Activated CD8-positive, alpha-beta memory T cell treated with anti-CD3 and anti-CD28 coated beads, Interleukin-2, amount 50 U/mL, for 1 hour (primary cell): ENCODE data around the gene S100A5.

Source experiments
- DNase-seq: peaks from one replicate; pipeline ENCODE4 v3.0.0-alpha.2; 2020; ENCODE audit errors: extremely low read depth

S100A5 gene

DNA sequence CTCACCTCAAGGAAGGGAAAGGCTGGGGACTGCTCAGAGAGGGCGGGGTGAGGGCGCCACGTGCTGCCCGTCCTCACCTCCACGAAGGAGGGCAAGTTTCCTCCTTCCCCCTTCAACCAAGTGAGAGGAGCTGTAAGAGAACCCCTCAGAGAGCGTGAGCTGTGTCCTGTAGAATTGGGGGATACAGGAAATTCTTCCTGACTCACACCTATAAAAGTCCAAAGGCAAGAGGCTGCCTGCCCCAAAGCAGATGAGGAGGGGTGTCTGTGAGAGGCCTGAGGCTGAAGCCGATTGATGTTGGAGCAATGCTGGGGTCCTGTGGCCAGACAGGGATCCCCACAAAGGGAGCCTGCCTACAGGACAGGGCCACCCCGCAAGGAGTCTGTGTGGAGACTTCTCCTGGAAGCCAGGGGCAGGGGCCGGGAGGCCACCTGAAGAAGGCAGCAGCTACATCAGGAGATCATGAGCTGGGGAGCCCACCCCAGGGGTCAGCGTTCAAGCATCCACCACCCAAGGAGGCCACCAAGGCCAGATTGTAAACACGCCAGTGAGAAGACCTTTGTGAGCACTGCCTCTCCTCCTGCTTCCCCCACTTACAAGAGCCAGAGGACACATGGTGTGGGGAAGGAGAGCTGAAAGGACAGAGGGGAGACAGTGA lies 32.7 kb downstream of the S100A5 start:
- DNase-seq, result no peak

- no peak for DNase-seq
Observed at GRCh38 chr1:153506831-153507413, 33.8 kb downstream of the S100A5 start.

- no peak for DNase-seq
Observed at GRCh38 chr1:153506386-153506785, 34.3 kb downstream of the S100A5 start.

DNA sequence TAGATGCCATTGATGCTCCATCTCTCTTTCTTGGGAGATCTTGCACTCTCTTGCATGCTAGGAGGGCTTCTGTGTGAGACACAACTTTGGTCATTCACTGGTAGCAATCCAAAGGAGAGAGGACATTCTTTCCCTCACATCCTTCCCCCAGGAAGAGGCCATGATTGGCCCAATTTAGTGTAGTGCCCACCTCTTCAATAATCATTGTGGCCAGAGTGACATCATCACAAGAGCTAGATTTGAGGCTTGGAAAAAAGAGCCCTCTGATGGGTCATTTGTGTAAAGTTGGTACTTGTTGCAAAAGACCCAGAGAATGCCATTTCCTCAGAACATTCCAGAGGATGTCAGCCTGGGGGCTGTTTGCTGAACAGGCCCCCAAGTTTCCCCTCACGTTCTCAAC lies 35.2 kb downstream of the S100A5 start:
- no peak for DNase-seq

- DNase-seq, result no peak
Observed at GRCh38 chr1:153503766-153504165, 37.0 kb downstream of the S100A5 start.

- DNase-seq, result no peak
Observed at GRCh38 chr1:153498746-153499145, 42.0 kb downstream of the S100A5 start.

GRCh38 chr1:153495536-153495935 lies 45.2 kb downstream of the S100A5 start:
- no peak for DNase-seq

DNA sequence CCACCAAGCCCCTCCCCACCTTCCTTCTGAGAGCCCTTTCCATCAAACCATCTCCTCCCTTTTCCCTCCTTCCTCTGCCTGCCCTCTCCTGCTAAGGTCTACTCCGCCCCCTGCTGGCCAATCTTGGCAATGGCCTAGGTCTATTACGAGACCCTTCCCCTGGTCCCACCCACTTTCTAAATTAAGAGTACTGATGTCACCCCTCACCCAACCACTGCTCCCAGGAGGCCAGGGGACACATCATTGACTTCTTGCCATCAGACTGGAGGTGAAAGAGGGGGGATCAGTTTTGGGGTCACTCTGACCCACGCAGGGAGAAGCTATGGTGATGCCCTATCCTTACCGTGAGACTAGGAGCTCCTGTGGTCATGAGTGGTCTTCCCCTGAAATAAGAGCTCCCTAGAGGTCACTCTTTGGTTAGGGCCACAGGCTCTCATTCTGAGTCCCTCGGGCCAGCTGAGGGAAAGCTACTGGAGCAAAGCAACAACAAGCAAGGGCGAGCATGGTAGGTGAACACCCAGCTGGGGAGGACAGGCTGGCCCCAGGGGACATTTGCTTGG lies 45.7 kb downstream of the S100A5 start:
- DNase-seq, result peak; percentile 33

GRCh38 chr1:153493343-153493960 lies 47.3 kb downstream of the S100A5 start:
- no peak for DNase-seq

GRCh38 chr1:153490272-153491051 lies 50.3 kb downstream of the S100A5 start:
- DNase-seq, result no peak

GRCh38 chr1:153488731-153489130 lies 52.0 kb downstream of the S100A5 start:
- no peak for DNase-seq

DNA sequence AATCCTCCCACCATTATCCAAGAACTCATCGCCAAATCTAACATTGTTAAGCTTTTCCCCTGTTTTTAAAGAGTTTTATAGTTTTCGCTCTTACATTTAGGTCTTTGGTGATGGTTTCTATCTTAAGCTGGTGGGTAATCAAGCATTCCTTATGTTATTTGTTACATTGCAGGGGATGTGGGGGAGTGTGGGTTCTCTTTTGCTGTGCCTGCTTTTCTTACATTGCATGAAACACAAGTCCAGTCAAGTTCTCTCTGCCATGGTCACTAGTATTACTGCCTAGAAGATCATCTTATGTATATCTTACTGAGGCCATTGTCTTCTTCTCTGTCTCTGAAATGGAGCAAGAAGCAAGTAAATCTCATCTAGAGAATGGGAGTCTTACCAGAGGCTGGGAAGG lies 53.0 kb downstream of the S100A5 start:
- no peak for DNase-seq
